Ascending aorta (tissue), 2 donors: Measurements from ENCODE around the gene EIF4G3. TPM values are rescaled to one million over a fixed set of nuclear protein-coding genes. Genes with fewer than 3 reads are reported as not detected.

Experiments used
- DNase-seq, 2 donors: peaks; one replicate each; pipeline ENCODE4 v3.0.0-alpha.2; 2019; ENCODE audit warnings: low spot score in 2 of 2
- H3K27ac ChIP-seq, 2 donors: fragments of 200-600 bp; sonication (generic); one replicate each; pipeline ENCODE4 v1.5.1; 2016 to 2017; ENCODE audit warnings: mild to moderate bottlenecking in 1 of 2
- H3K27me3 ChIP-seq: fragments of 200-600 bp; sonication (generic); one replicate; pipeline ENCODE4 v1.5.1; 2017
- H3K36me3 ChIP-seq, 2 donors: fragments of 200-600 bp; sonication (generic); one replicate each; pipeline ENCODE4 v1.5.1; 2016
- H3K4me1 ChIP-seq, 2 donors: fragments of 200-600 bp; sonication (generic); one replicate each; pipeline ENCODE4 v1.5.1; 2016 to 2017; ENCODE audit warnings: mild to moderate bottlenecking in 1 of 2
- H3K4me3 ChIP-seq, 2 donors: fragments of 200-600 bp; sonication (generic); one replicate each; pipeline ENCODE4 v1.5.1; 2016 to 2017; ENCODE audit warnings: mild to moderate bottlenecking in 1 of 2
- H3K9me3 ChIP-seq, 2 donors: fragments of 200-600 bp; sonication (generic); one replicate each; pipeline ENCODE4 v1.5.1; 2016
- CTCF ChIP-seq, 3 experiments: fragments of 200-600 bp in 2 of 3; fragments of 450-650 bp in 1 of 3; sonication (generic) in 2 of 3; IDR thresholded peaks; one replicate each; pipeline ENCODE4 v1.5.1; 2016 to 2019; ENCODE audit warnings: antibody characterized with exemption in 3 of 3, mild to moderate bottlenecking in 1 of 3, moderate library complexity in 1 of 3
- intact Hi-C: fragments of 100-400 bp; cut with DNase I; formaldehyde crosslinking; loops from one replicate; pipeline ENCODE4 v1.15.1; 2023
- total RNA-seq: library from RNA; depleted of rRNA; stranded (reverse); fragments of >200 nt; gene quantifications from one replicate; pipeline ENCODE4 v1.1.0, GENCODE V29; 2016

The EIF4G3 gene
- total RNA-seq, 1 donor from 2014 or later: 33.7 TPM

GRCh38 chr1:20903437-20903836 lies 273.3 kb downstream of the EIF4G3 start:
- intact Hi-C loops: no loop called here
- H3K27me3 ChIP-seq: no peaks in the 10 kb centered on the region

GRCh38 chr1:20900056-20900455 lies 276.6 kb downstream of the EIF4G3 start:
- H3K27me3 ChIP-seq: no peaks in the 10 kb centered on the region
- H3K36me3 ChIP-seq: peaks cover 0 to 7% of the 10 kb centered on the region in 2 donors
- intact Hi-C loops: no loop called here
- no peak for DNase-seq
- H3K4me1 ChIP-seq: no peaks in the 10 kb centered on the region
- H3K9me3 ChIP-seq: no peaks in the 10 kb centered on the region
- no peak overlapping the region for H3K4me3 ChIP-seq
- no peak overlapping the region for H3K27ac ChIP-seq
- no peak for TF ChIP-seq CTCF (IDR thresholded peaks at IDR 0.05)

More at GRCh38 chr1:20903437-20903836, 273.3 kb downstream of the EIF4G3 start:
- H3K36me3 ChIP-seq: peaks cover 0 to 3% of the 10 kb centered on the region in 2 donors
- H3K9me3 ChIP-seq: no peaks in the 10 kb centered on the region
- no peak for DNase-seq
- H3K4me1 ChIP-seq: no peaks in the 10 kb centered on the region
- no peak overlapping the region for H3K4me3 ChIP-seq
- no peak for TF ChIP-seq CTCF (IDR thresholded peaks at IDR 0.05)
- H3K27ac ChIP-seq: no peak overlapping the region

- H3K27me3 ChIP-seq: no peaks in the 10 kb centered on the region
- H3K4me1 ChIP-seq: no peaks in the 10 kb centered on the region
- no peak overlapping the region for H3K4me3 ChIP-seq
- H3K27ac ChIP-seq: no peak overlapping the region
- no peak for DNase-seq
- H3K9me3 ChIP-seq: no peaks in the 10 kb centered on the region
- intact Hi-C loops: no loop called here
- H3K36me3 ChIP-seq: peaks cover 0 to 5% of the 10 kb centered on the region in 2 donors
- TF ChIP-seq CTCF (IDR thresholded peaks at IDR 0.05): no peak
These were observed 277.3 kb downstream of the EIF4G3 start for GRCh38 chr1:20899154-20899972.

GRCh38 chr1:20896826-20897225 lies 279.9 kb downstream of the EIF4G3 start:
- intact Hi-C loops: no loop called here
- no peaks in the 10 kb centered on the region for H3K27me3 ChIP-seq
- DNase-seq: no peak
- no peaks in the 10 kb centered on the region for H3K4me1 ChIP-seq
- H3K9me3 ChIP-seq: no peaks in the 10 kb centered on the region
- H3K27ac ChIP-seq: no peak overlapping the region
- TF ChIP-seq CTCF (IDR thresholded peaks at IDR 0.05): no peak
- H3K4me3 ChIP-seq: no peak overlapping the region
- peaks cover 12 to 23% of the 10 kb centered on the region in 2 donors for H3K36me3 ChIP-seq

GRCh38 chr1:20893931-20894330 lies 282.8 kb downstream of the EIF4G3 start:
- intact Hi-C loops: no loop called here
- Histone ChIP-seq H3K27me3 (no peaks in the 10 kb centered on the region), H3K9me3 (no peaks in the 10 kb centered on the region), H3K4me1 (no peaks in the 10 kb centered on the region), H3K4me3 (no peak overlapping the region), H3K27ac (no peak overlapping the region), H3K36me3 (peaks cover 15 to 26% of the 10 kb centered on the region in 2 donors)
- DNase-seq: no peak
- no peak for TF ChIP-seq CTCF (IDR thresholded peaks at IDR 0.05)
